B cell (primary cell): ENCODE results near the gene KCNA10. TPM values are rescaled to one million over a fixed set of nuclear protein-coding genes. Genes with fewer than 3 reads are reported as not detected.

Source experiments
- ATAC-seq: fragments of 200-7000 bp; cut with Tn5 transposase; one replicate; pipeline ENCODE4 v1.10.0; 2021; ENCODE audit warnings: low read depth, mild to moderate bottlenecking, moderate number of reproducible peaks, moderate library complexity
- CTCF ChIA-PET: fragments of 350-600 bp; sonication (Branson Sonifier 250); formaldehyde crosslinking; loops from one replicate; lab custom pipeline; 2021; ENCODE audit warnings: antibody characterized with exemption, inconsistent platforms; lab: Charles Lee
- POLR2A ChIA-PET: fragments of 350-600 bp; sonication (Branson Sonifier 250); formaldehyde crosslinking; loops from one replicate; lab custom pipeline; 2021; ENCODE audit warnings: antibody characterized with exemption; lab: Charles Lee
- DNase-seq: peaks from one replicate; pipeline ENCODE4 v3.0.0; 2013
- H2AFZ ChIP-seq: 2 replicates; pipeline ENCODE4 v1.6.1; 2012; ENCODE audit warnings: mild to moderate bottlenecking, low read depth, low read length; ENCODE audit not compliant: insufficient read depth, poor library complexity, severe bottlenecking
- H3K27ac ChIP-seq, 2 donors: 1 replicate in 1 of 2; 2 replicates in 1 of 2; pipeline ENCODE4 v1.5.1; 2012 to 2013; ENCODE audit warnings: low read length in 2 of 2, mild to moderate bottlenecking in 2 of 2, moderate library complexity in 1 of 2
- H3K27me3 ChIP-seq, 4 experiments: fragments of 200-600 bp in 1 of 4; sonication (generic) in 1 of 4; replicated peaks in 1 of 4; 1 replicate in 2 of 4; 2 replicates in 2 of 4; pipeline versions ENCODE4 v1.6.1 to v1.7.0; 2013 to 2016; ENCODE audit warnings: low read length in 3 of 4, mild to moderate bottlenecking in 2 of 4, mixed read lengths in 1 of 4, moderate library complexity in 1 of 4; ENCODE audit not compliant: insufficient read depth in 4 of 4, control insufficient read depth in 3 of 4; ENCODE audit errors: control extremely low read depth in 1 of 4
- H3K36me3 ChIP-seq, 2 experiments: replicated peaks in 1 of 2; 1 replicate in 1 of 2; 2 replicates in 1 of 2; pipeline versions ENCODE4 v1.6.1 to v1.7.1; 2013; ENCODE audit warnings: low read length in 1 of 2; ENCODE audit not compliant: insufficient read depth in 2 of 2, control insufficient read depth in 1 of 2; ENCODE audit errors: control extremely low read depth in 1 of 2, extremely low read depth in 1 of 2
- H3K4me1 ChIP-seq, 2 donors: fragments of 200-600 bp in 1 of 2; sonication (generic) in 1 of 2; 1 replicate in 1 of 2; 2 replicates in 1 of 2; pipeline versions ENCODE4 v1.5.1 to v1.6.1; 2013 to 2017; ENCODE audit warnings: low read length in 2 of 2; ENCODE audit not compliant: control insufficient read depth in 2 of 2, insufficient read depth in 2 of 2
- H3K4me2 ChIP-seq: replicated peaks from 2 replicates; pipeline ENCODE3; 2012; ENCODE audit warnings: mild to moderate bottlenecking, low read depth, low read length; ENCODE audit not compliant: poor library complexity, severe bottlenecking
- H3K4me3 ChIP-seq, 5 experiments: fragments of 200-600 bp in 1 of 5; sonication (generic) in 1 of 5; 1 replicate in 3 of 5; 2 replicates in 2 of 5; pipeline versions ENCODE4 v1.5.1 to v1.7.0; 2011 to 2016; ENCODE audit warnings: low read length in 4 of 5, mild to moderate bottlenecking in 4 of 5, low read depth in 2 of 5, control low read depth in 1 of 5, moderate library complexity in 1 of 5; ENCODE audit not compliant: insufficient read depth in 1 of 5; ENCODE audit errors: control extremely low read depth in 1 of 5, extremely low read depth in 1 of 5
- H3K79me2 ChIP-seq: fragments of 200-600 bp; sonication (generic); one replicate; pipeline ENCODE4 v1.6.0; 2016; ENCODE audit warnings: low read length; ENCODE audit not compliant: control insufficient read depth, insufficient read depth
- H3K9ac ChIP-seq: fragments of 200-600 bp; sonication (generic); 2 replicates; pipeline ENCODE4 v1.6.1; 2017; ENCODE audit warnings: mild to moderate bottlenecking, low read length, moderate library complexity
- H3K9me3 ChIP-seq, 3 donors: one replicate each; pipeline versions ENCODE4 v1.6.1 to v1.7.1; 2013; ENCODE audit warnings: low read length in 2 of 3; ENCODE audit not compliant: control insufficient read depth in 2 of 3, insufficient read depth in 1 of 3; ENCODE audit errors: control extremely low read depth in 1 of 3
- H4K20me1 ChIP-seq: 2 replicates; pipeline ENCODE4 v1.6.0; 2012; ENCODE audit warnings: mild to moderate bottlenecking, low read length; ENCODE audit not compliant: insufficient read depth, control insufficient read depth, poor library complexity, severe bottlenecking
- H3K27ac Mint-ChIP-seq: one replicate; pipeline ENCODE4 v1.8.0; 2021; ENCODE audit warnings: mixed read lengths
- H3K27me3 Mint-ChIP-seq: one replicate; pipeline ENCODE4 v1.8.0; 2021; ENCODE audit warnings: mixed read lengths
- H3K4me1 Mint-ChIP-seq: one replicate; pipeline ENCODE4 v1.8.0; 2021; ENCODE audit warnings: mixed read lengths
- H3K4me3 Mint-ChIP-seq: one replicate; pipeline ENCODE4 v1.8.0; 2021; ENCODE audit warnings: mixed read lengths
- H3K9me3 Mint-ChIP-seq: one replicate; pipeline ENCODE4 v1.8.0; 2022; ENCODE audit warnings: mixed read lengths; ENCODE audit not compliant: insufficient read depth
- EZH2 ChIP-seq: IDR thresholded peaks from 2 replicates; pipeline ENCODE4 v1.6.1; 2012; ENCODE audit warnings: borderline replicate concordance, low read depth, mild to moderate bottlenecking, moderate library complexity, low read length; ENCODE audit not compliant: insufficient read depth, poor library complexity, severe bottlenecking
- WGBS: methylation state at CpG from one replicate; pipeline ENCODE4 v1.1.5; 2013; ENCODE audit warnings: missing lambda C conversion rate; ENCODE audit not compliant: insufficient coverage; 5-methylcytosine and 5-hydroxymethylcytosine counted together
- intact Hi-C: fragments of 100-400 bp; cut with micrococcal nuclease; formaldehyde crosslinking; loops from one replicate; pipeline ENCODE4 v1.10.0; 2022
- polyA plus RNA-seq: library from polyadenylated mRNA; depleted of rRNA; stranded (reverse); fragments of >200 nt; gene quantifications from 2 replicates; pipeline ENCODE4 v1.2.3, GENCODE V29; 2012
- total RNA-seq, 2 donors: library from RNA; stranded (reverse); fragments of 120-200 nt in 1 of 2; gene quantifications; 1 replicate in 1 of 2; 2 replicates in 1 of 2; pipeline versions ENCODE4 v1.2.3 to v1.2.4, GENCODE V29; 2013 to 2022
- TF ChIP-seq, protein P1 (sequence below): fragments of 200-600 bp; IDR thresholded peaks from one replicate; pipeline ENCODE4 v1.8.0; 2022; ENCODE audit warnings: antibody characterized with exemption, mild to moderate bottlenecking

Gene KCNA10
- total and polyA plus RNA-seq, 2 donors (not counting 1 experiment from before 2014, with no cell fraction given): not detected

DNA sequence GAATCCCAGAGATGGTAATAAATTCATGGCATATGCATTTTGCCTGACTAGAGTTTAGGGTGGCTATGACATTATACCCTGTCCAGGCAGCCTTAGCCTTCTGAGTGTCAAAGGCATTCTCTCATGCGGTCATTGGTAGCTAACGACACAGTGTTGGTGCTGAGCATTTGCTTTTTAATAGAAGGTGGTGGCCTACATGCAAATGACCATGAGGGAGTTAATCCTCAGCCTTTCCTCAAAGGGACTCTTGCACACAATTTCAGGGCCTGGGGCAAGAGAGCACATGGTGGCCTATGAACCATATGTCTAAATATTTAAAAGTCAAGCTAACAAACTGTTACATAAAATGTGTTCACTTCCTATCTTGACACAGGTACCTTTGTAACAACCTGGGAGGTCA, 30.9 kb upstream of the KCNA10 start:
- Histone ChIP-seq H3K9me3 (no peaks in the 10 kb centered on the region), H3K9ac (no peak overlapping the region), H3K79me2 (no peaks in the 10 kb centered on the region), H3K4me3 (no peak overlapping the region), H3K36me3 (no peaks in the 10 kb centered on the region), H3K27me3 (peaks cover 0 to 36% (median 14%) of the 10 kb centered on the region in 4 experiments), H2AFZ (no peak overlapping the region), H3K27ac (no peak overlapping the region), H3K4me2 (no peak overlapping the region), H4K20me1 (no peaks in the 10 kb centered on the region), H3K4me1 (peaks cover 1 to 2% of the 10 kb centered on the region in 2 donors)
- H3K4me3 Mint-ChIP-seq: no peak overlapping the region
- H3K27me3 Mint-ChIP-seq: peaks cover 76% of the 10 kb centered on the region
- no peak overlapping the region for H3K27ac Mint-ChIP-seq
- ATAC-seq: no peak
- no peaks in the 10 kb centered on the region for H3K9me3 Mint-ChIP-seq
- CTCF ChIA-PET: interaction anchor here (1.3 kb wide), 1 partner anchor 231 kb away, joined by 3 read pairs; no protein-coding TSS in a partner anchor
- H3K4me1 Mint-ChIP-seq: no peaks in the 10 kb centered on the region
- intact Hi-C loops: no loop called here
- WGBS: no CpG with 5 or more reads among the region's 2 CpGs
- POLR2A ChIA-PET: no interaction called here
- TF ChIP-seq, protein P1, sequence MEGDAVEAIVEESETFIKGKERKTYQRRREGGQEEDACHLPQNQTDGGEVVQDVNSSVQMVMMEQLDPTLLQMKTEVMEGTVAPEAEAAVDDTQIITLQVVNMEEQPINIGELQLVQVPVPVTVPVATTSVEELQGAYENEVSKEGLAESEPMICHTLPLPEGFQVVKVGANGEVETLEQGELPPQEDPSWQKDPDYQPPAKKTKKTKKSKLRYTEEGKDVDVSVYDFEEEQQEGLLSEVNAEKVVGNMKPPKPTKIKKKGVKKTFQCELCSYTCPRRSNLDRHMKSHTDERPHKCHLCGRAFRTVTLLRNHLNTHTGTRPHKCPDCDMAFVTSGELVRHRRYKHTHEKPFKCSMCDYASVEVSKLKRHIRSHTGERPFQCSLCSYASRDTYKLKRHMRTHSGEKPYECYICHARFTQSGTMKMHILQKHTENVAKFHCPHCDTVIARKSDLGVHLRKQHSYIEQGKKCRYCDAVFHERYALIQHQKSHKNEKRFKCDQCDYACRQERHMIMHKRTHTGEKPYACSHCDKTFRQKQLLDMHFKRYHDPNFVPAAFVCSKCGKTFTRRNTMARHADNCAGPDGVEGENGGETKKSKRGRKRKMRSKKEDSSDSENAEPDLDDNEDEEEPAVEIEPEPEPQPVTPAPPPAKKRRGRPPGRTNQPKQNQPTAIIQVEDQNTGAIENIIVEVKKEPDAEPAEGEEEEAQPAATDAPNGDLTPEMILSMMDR: no peak
- no peak for TF ChIP-seq EZH2
- no peak for DNase-seq

DNA sequence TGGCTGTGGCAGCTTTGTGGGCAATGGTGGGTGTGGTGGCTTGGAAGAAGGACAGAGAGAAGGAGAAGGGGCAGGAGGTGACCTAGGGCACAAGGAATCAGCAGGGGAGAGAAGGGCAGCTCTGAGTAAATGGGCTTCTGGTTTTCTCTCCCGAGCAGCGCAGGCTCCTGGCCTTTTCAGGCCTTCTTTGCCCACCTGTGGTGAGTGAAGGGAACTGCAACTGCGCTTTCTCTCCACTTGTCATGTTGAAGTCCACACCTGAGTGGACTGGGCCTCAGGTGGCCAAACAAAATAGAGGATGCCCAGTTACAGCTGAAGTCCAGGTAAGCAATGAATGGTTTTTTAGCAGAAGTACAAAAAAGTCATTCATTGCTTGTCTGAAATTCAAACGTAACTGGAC, 29.4 kb upstream of the KCNA10 start:
- Mint-ChIP-seq H3K27me3 (peaks cover 75% of the 10 kb centered on the region), H3K4me1 (no peaks in the 10 kb centered on the region), H3K27ac (no peak overlapping the region), H3K4me3 (no peak overlapping the region), H3K9me3 (no peaks in the 10 kb centered on the region)
- ChIA-PET CTCF (no interaction called here), POLR2A (no interaction called here)
- H3K9me3 ChIP-seq: no peaks in the 10 kb centered on the region
- TF ChIP-seq, protein P1: peak; percentile 46
- TF ChIP-seq EZH2: no peak
- H3K4me1 ChIP-seq: no peaks in the 10 kb centered on the region
- H3K36me3 ChIP-seq: no peaks in the 10 kb centered on the region
- intact Hi-C loops: no loop called here
- no peak overlapping the region for H3K4me3 ChIP-seq
- H2AFZ ChIP-seq: no peak overlapping the region
- H3K9ac ChIP-seq: no peak overlapping the region
- H3K27me3 ChIP-seq: peaks cover 0 to 27% (median 8%) of the 10 kb centered on the region in 4 experiments
- no peak for ATAC-seq
- H4K20me1 ChIP-seq: no peaks in the 10 kb centered on the region
- no peaks in the 10 kb centered on the region for H3K79me2 ChIP-seq
- H3K27ac ChIP-seq: no peak overlapping the region
- no peak overlapping the region for H3K4me2 ChIP-seq
- WGBS: 77% methylated on average over 3 of the region's 4 CpGs
- no peak for DNase-seq
